CD4-positive, alpha-beta T cell (primary cell): ENCODE results near the gene NOCT. TPM values are rescaled to one million over a fixed set of nuclear protein-coding genes. Genes with fewer than 3 reads are reported as not detected.
"Not testable (repeated sequence)": the region's sequence is repeated elsewhere in the genome, so short reads cannot be mapped to it uniquely, and the experiment has no call there.

ENCODE experiments used
- ATAC-seq: fragments of 200-7000 bp; cut with Tn5 transposase; one replicate; pipeline ENCODE4 v1.10.0; 2022; ENCODE audit warnings: mild to moderate bottlenecking; ENCODE audit not compliant: poor library complexity
- CTCF ChIA-PET: fragments of 350-600 bp; sonication (Branson Sonifier 250); formaldehyde crosslinking; loops from one replicate; lab custom pipeline; 2021; ENCODE audit warnings: antibody characterized with exemption, inconsistent platforms; lab: Charles Lee
- POLR2A ChIA-PET: fragments of 350-600 bp; sonication (Branson Sonifier 250); formaldehyde crosslinking; loops from one replicate; lab custom pipeline; 2021; ENCODE audit warnings: antibody characterized with exemption, inconsistent platforms; lab: Charles Lee
- DNase-seq, 14 experiments: peaks; one replicate each; pipeline ENCODE4 v3.0.0-alpha.2; 2013 to 2020; ENCODE audit warnings: mixed read lengths in 2 of 14
- H3K27ac ChIP-seq, 2 donors: one replicate each; pipeline versions ENCODE4 v1.5.1 to v1.7.0; 2013; ENCODE audit warnings: low read length in 2 of 2, low read depth in 1 of 2, mild to moderate bottlenecking in 1 of 2
- H3K27me3 ChIP-seq, 2 experiments: 1 replicate in 1 of 2; 2 replicates in 1 of 2; pipeline versions ENCODE4 v1.6.1 to v1.7.0; 2013; ENCODE audit warnings: low read length in 2 of 2, control low read depth in 1 of 2, mild to moderate bottlenecking in 1 of 2, moderate library complexity in 1 of 2; ENCODE audit not compliant: insufficient read depth in 2 of 2, control insufficient read depth in 1 of 2
- H3K36me3 ChIP-seq: one replicate; pipeline ENCODE4 v1.6.1; 2013; ENCODE audit warnings: low read length, control low read depth; ENCODE audit not compliant: insufficient read depth
- H3K4me1 ChIP-seq: one replicate; pipeline ENCODE4 v1.6.1; 2013; ENCODE audit warnings: low read length, control low read depth; ENCODE audit not compliant: insufficient read depth
- H3K4me3 ChIP-seq: one replicate; pipeline ENCODE4 v1.5.1; 2013; ENCODE audit warnings: mild to moderate bottlenecking, low read length, moderate library complexity
- H3K9me3 ChIP-seq, 2 experiments: 1 replicate in 1 of 2; 2 replicates in 1 of 2; pipeline versions ENCODE4 v1.6.1 to v1.7.0; 2013; ENCODE audit warnings: low read length in 2 of 2, mild to moderate bottlenecking in 2 of 2, control low read depth in 1 of 2, moderate library complexity in 1 of 2; ENCODE audit not compliant: control insufficient read depth in 1 of 2, insufficient read depth in 1 of 2
- H3K27ac Mint-ChIP-seq: one replicate; pipeline ENCODE4 v1.8.0; 2020; ENCODE audit warnings: mixed read lengths
- H3K27me3 Mint-ChIP-seq: one replicate; pipeline ENCODE4 v1.8.0; 2021; ENCODE audit warnings: mixed read lengths
- H3K36me3 Mint-ChIP-seq: one replicate; pipeline ENCODE4 v1.8.0; 2021; ENCODE audit warnings: low read depth, mixed read lengths
- H3K4me1 Mint-ChIP-seq: one replicate; pipeline ENCODE4 v1.8.0; 2021; ENCODE audit warnings: low read depth, mixed read lengths
- H3K4me3 Mint-ChIP-seq: one replicate; pipeline ENCODE4 v1.8.0; 2020; ENCODE audit warnings: mild to moderate bottlenecking, mixed read lengths
- H3K9me3 Mint-ChIP-seq: one replicate; pipeline ENCODE4 v1.8.0; 2020; ENCODE audit warnings: mixed read lengths
- CTCF ChIP-seq: fragments of 200-600 bp; IDR thresholded peaks from one replicate; pipeline ENCODE4 v1.8.0; 2022; ENCODE audit warnings: antibody characterized with exemption, mild to moderate bottlenecking
- intact Hi-C, 2 experiments: fragments of 100-400 bp; cut with DNase I in 1 of 2; cut with micrococcal nuclease in 1 of 2; formaldehyde crosslinking; loops; one replicate each; pipeline versions ENCODE4 v1.15.1 to v1.9.0; 2023 to 2025; cut with DNase I, micrococcal nuclease
- total RNA-seq, 174 experiments: library from RNA in 2 of 174; stranded (reverse) in 2 of 174; gene quantifications; one replicate each; pipeline ENCODE4 v1.2.3 and lab custom pipeline; 2021 to 2026

NOCT gene
- total RNA-seq, 2 experiments from 2014 or later: 13.7 to 15.8 TPM

GRCh38 chr4:139025841-139026240 lies 10.3 kb downstream of the NOCT start:
- POLR2A ChIA-PET: no interaction called here
- no peaks in the 10 kb centered on the region for H3K9me3 ChIP-seq
- Mint-ChIP-seq H3K4me1 (peaks cover 4% of the 10 kb centered on the region), H3K27ac (no peak overlapping the region), H3K27me3 (no peaks in the 10 kb centered on the region), H3K9me3 (no peaks in the 10 kb centered on the region), H3K36me3 (no peaks in the 10 kb centered on the region), H3K4me3 (no peak overlapping the region)
- intact Hi-C loops: no loop called here
- CTCF ChIA-PET: no interaction called here
- no peak overlapping the region for H3K4me3 ChIP-seq
- H3K36me3 ChIP-seq: peaks cover 3% of the 10 kb centered on the region
- peaks cover 3% of the 10 kb centered on the region for H3K4me1 ChIP-seq
- DNase-seq (no peak), ATAC-seq (no peak)
- H3K27me3 ChIP-seq: no peaks in the 10 kb centered on the region
- TF ChIP-seq CTCF: no peak
- no peak overlapping the region for H3K27ac ChIP-seq

GRCh38 chr4:139027776-139028175 lies 12.2 kb downstream of the NOCT start:
- Histone ChIP-seq H3K4me1 (peaks cover 5% of the 10 kb centered on the region), H3K27ac (no peak overlapping the region), H3K27me3 (no peaks in the 10 kb centered on the region), H3K36me3 (peaks cover 3% of the 10 kb centered on the region), H3K9me3 (no peaks in the 10 kb centered on the region), H3K4me3 (no peak overlapping the region)
- Mint-ChIP-seq H3K27me3 (no peaks in the 10 kb centered on the region), H3K9me3 (no peaks in the 10 kb centered on the region), H3K4me3 (no peak overlapping the region), H3K36me3 (no peaks in the 10 kb centered on the region), H3K27ac (no peak overlapping the region), H3K4me1 (peaks cover 5% of the 10 kb centered on the region)
- TF ChIP-seq CTCF: no peak
- no peak for DNase-seq
- ChIA-PET POLR2A (interaction anchor here (0.5 to 0.7 kb wide), 2 partner anchors 11 to 425 kb away, joined by 3 read pairs; no protein-coding TSS in a partner anchor), CTCF (interaction anchor here (0.6 to 0.8 kb wide), 2 partner anchors 11 to 52 kb away, joined by 3 to 5 read pairs; no protein-coding TSS in a partner anchor)
- ATAC-seq: no peak
- intact Hi-C loops: no loop called here

- no peaks in the 10 kb centered on the region for H3K36me3 Mint-ChIP-seq
- POLR2A ChIA-PET: interaction anchor here (0.7 kb wide), 1 partner anchor 11 kb away, joined by 3 read pairs; no protein-coding TSS in a partner anchor
- H3K36me3 ChIP-seq: peaks cover 3% of the 10 kb centered on the region
- H3K9me3 ChIP-seq: no peaks in the 10 kb centered on the region
- ATAC-seq (no peak), DNase-seq (no peak)
- H3K9me3 Mint-ChIP-seq: no peaks in the 10 kb centered on the region
- TF ChIP-seq CTCF: no peak
- H3K27ac ChIP-seq: no peak overlapping the region
- peaks cover 5% of the 10 kb centered on the region for H3K4me1 Mint-ChIP-seq
- H3K4me3 Mint-ChIP-seq: no peak overlapping the region
- H3K27me3 ChIP-seq: no peaks in the 10 kb centered on the region
- no peak overlapping the region for H3K27ac Mint-ChIP-seq
- peaks cover 5% of the 10 kb centered on the region for H3K4me1 ChIP-seq
- H3K4me3 ChIP-seq: no peak overlapping the region
- no peaks in the 10 kb centered on the region for H3K27me3 Mint-ChIP-seq
- CTCF ChIA-PET: interaction anchor here (0.6 to 0.8 kb wide), 2 partner anchors 11 to 51 kb away, joined by 3 to 5 read pairs; no protein-coding TSS in a partner anchor
- intact Hi-C loops: no loop called here
These were observed 12.6 kb downstream of the NOCT start for GRCh38 chr4:139028191-139028661.

- H3K36me3 Mint-ChIP-seq, H3K4me3 Mint-ChIP-seq, H3K9me3 Mint-ChIP-seq, H3K36me3 ChIP-seq, H3K4me1 Mint-ChIP-seq, H3K4me3 ChIP-seq, H3K9me3 ChIP-seq, H3K27me3 ChIP-seq, ATAC-seq, H3K27me3 Mint-ChIP-seq, H3K27ac Mint-ChIP-seq, H3K27ac ChIP-seq, H3K4me1 ChIP-seq, DNase-seq: not testable (repeated sequence)
- ChIA-PET POLR2A (interaction anchor here (0.6 to 2.0 kb wide), 10 partner anchors 15 to 622 kb away, joined by 3 to 17 read pairs (median 5); partner anchors contain the start of genes NAA15 and NOCT), CTCF (interaction anchor here (0.6 to 2.7 kb wide), 29 partner anchors 11 to 528 kb away, joined by 3 to 22 read pairs (median 5); partner anchors contain the start of genes NAA15, NDUFC1 and NOCT)
- intact Hi-C loops: loop anchor here (1.0 to 5.0 kb wide), 11 partner anchors 55 to 1222 kb away; partner anchors contain the start of genes ELF2 (in 2 of the 2), NAA15 (in 1 of the 2) and NDUFC1 (in 1 of the 2)
These were observed 14.3 kb downstream of the NOCT start for GRCh38 chr4:139029866-139030363.
